ENCODE results near the gene RSF1.
A peak's percentile ranks its signal among the peaks of the same experiment; 100 is the strongest.

The RSF1 gene

DNA sequence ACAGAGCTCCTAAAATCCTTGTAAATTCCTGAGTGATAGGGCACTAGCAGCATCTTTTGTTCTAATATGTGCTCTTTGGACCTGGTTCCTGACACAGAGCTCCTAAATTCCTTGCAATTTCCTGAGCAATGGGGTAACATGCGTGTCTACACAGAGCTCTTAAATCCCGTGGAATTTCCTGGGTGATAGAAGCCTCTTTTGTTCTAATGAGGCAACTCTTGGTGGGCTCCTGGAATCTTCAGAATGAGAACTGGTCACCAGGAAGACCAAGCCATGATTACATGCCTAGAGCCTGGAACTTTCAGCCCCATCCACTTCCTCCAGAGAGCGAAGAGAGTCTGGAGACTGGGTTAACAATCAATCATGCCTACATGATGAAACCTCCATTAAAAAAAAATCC, 19.0 kb downstream of the RSF1 start:
- no peak for DNase-seq (ENCODE audit: low read depth in 2 of 2)

DNA sequence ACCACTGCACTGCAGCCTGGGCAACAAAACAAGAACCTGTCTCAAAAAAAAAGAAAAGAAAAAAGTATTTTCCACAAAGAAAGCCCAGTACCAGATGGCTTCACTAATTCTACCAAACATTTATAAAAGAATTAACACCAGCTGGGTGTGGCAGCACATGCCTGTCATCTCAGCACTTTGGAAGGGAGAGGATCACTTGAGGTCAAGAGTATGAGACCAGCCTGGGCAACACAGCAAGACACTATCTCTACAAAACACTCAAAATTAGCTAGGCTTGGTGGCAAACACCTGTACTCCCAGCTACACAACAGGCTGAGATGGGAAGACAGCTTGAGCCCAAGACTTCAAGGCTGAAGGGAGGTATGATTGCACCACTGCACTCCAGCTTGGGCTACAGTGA, 20.1 kb downstream of the RSF1 start:
- no peak for DNase-seq (ENCODE audit: low read depth in 2 of 2)

DNA sequence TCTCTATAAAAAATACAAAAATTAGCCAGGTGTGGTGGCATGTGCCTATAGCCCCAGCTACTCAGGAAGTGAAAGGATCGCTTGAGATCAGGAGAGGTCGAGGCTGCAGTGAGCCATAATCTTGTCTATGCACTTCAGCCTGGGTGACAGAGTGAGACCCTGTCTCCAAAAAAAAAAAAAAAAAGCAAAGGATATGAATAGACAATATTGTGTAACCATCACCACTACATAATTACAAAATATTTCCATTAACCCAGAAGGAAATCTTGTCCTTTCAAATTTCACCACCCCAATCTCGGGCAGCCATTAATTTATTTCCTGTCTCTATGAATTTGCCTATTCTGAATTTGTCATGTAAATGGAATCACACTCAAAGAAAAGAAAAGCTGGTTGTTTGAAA, 21.2 kb downstream of the RSF1 start:
- no peak for DNase-seq (ENCODE audit: low read depth in 2 of 2)

DNA sequence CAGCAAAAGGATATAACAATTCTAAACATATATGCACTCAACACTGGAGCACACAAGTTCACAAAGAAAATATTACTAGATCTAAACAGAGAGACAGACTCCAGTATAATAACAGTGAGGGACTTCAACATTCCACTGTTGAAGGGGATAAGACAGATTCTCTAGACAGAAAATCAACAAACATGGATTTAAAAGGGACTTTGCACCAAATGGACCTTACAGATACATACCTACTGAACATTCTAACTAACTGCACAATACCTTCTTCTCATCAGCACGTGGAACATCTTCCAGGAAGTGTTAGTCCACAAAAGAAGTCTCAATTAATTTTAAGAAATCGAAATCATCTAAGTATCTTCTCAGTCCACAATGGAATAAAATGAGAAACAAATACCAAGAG, 26.6 kb downstream of the RSF1 start:
- no peak for DNase-seq (ENCODE audit: low read depth in 2 of 2)

DNA sequence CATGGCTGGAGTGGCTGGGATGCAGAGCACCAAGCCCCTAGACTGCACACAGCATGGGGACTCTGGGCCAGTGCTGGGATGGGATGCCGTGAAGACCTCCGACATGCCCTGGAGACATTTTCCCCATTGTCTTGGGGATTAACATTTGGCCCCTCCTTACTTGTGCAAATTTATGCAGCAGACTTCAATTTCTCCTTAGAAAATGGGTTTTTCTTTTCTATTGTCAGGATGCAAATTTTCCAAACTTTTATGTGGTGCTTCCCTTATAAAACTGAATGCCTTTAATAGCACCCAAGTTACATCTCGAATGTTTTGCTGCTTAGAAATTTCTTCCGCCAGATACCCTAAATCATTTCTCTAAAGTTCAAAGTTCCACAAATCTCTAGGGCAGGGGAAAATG, 29.2 kb downstream of the RSF1 start:
- no peak for DNase-seq (ENCODE audit: low read depth in 2 of 2)

DNA sequence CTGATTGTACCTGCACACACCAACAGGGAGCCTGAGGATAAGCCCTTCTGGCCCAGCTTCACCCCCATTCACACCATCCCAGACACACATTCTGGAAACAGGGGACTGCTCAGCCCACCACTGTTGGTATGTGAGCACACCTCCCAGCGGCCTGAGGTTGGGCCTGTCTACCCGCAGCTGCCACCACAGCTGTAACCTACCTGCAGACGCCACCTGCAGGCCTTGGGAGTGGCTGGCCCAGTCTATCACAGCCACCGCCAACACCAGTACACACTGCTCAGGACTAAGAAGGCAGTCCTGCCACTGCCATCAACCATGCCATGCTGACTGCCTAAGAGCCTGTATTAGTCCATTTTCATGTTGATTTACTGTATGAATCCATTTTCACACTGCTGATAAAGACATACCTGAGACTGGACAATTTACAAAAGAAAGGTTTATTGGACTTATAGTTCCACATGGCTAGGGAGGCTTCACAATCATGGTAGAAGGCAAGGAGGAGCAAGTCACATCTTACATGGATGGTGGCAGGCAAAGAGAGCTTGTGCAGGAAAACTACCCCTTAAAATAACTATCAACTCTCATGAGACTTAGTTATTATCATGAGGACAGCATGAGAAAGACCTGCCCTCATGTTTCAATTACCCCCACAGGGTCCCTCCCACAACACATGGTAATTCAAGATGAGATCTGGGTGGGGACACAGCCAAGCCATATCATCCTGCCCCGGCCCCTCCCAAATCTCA, 30.6 kb downstream of the RSF1 start:
- DNase-seq (ENCODE audit: low read depth in 2 of 2): no peak

DNA sequence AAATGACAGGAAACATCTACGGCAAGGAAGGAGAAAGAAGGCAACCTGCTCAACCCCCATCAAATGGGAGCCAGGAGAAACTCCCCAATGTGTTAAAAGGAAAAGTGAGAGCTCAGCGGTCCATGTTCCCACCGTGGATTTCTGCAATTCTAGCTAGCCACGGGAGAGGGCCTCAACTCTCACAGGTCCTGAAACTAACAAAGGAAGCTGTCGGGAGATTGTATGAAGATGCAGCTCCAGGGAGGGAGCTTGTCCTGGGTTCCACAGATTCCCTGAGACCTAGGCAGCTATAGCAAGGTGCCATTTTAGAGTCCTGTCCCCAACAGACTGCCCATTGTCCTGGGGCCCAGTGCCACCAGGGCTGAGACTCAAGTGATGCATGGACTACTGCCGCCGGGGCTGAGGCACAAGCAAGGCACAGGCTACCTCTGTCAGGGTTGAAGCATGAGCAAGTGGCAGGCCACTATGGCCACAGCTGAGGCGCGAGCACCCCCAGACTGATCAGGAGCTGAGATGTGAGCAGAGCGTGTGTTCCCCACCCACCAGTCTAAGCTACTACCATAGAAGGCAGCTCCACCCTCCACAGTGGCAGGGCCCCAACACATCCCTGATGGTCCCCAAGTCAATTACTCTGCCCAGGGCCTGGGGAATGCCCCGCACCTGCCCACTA, 31.3 kb downstream of the RSF1 start:
- no peak for DNase-seq (ENCODE audit: low read depth in 2 of 2)

DNA sequence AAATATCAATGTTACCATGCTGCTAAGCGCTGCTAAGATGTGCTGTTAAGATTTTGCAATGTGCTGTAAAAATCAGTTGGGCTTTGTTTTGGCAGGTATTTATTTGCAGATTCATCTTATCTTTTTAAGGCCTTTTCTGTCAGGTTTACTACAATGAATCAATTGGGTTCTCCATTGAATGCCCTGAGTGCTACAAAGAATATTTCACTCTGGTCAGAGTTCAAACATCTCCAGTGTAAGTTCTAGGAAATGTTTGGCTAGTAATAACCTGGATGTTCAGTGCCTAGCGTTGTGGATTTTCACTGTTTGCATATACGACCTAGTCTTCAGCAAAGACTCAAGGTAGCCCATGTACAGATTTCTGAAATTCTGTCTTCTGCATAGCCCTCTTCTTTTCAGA, 36.0 kb downstream of the RSF1 start:
- DNase-seq (ENCODE audit: low read depth in 2 of 2): no peak

DNA sequence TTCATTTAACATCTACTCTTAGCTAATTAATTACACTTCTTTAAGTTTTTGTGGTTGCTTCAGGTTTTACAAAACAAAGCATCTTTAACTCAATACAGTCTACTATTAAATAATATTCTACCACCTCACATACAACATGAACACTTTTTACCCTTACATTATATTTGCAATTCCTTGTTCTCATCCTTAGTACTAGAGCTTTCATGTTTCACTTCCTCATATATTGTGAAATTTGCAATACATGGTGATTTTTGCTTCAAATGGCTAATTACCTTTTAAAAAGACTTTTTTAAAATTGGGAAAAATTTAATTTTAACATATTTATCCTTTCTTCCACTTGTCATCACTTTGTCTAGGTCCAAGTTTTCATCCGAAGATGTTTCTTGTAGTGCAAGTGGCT, 37.5 kb downstream of the RSF1 start:
- no peak for DNase-seq (ENCODE audit: low read depth in 2 of 2)

DNA sequence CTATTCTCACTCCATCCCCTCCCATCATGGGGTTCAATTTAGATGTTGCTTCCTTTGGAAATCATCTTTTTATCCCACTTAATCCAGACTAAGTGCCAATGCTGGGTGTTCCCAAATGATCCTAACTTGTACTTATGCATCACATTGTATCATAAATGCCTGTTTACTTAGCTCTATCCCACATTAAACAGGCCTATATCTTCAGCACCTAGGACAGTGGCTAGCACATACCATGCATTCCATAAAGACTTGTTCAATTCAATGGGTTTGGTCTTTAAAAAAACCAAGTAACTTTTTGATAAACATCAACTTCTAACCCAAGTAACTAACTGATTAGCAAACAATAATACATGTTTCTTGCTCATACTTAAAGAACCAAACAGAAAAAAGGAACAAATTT, 40.6 kb downstream of the RSF1 start:
- peak in 1 of 2 experiments; percentile 3 for DNase-seq (ENCODE audit: low read depth in 2 of 2)

DNA sequence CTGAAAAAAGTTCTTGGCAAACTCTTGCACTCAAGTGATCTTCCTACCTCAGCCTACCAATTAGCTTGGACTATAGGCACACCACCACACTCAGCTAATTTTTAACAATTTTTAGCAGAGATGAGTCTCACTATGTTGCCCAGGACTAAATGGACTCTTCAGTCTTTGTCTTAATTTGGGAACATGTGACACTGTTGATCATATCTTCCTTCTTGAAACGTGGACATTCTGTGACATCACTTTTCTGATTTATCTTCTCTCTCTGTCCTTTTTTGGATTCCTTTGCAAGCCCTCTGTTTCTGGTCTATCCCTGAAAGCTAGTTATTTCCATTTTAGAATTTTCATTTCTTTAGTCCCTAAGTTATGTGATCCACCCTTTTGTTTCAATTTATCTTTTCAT, 42.0 kb downstream of the RSF1 start:
- no peak for DNase-seq (ENCODE audit: low read depth in 2 of 2)

DNA sequence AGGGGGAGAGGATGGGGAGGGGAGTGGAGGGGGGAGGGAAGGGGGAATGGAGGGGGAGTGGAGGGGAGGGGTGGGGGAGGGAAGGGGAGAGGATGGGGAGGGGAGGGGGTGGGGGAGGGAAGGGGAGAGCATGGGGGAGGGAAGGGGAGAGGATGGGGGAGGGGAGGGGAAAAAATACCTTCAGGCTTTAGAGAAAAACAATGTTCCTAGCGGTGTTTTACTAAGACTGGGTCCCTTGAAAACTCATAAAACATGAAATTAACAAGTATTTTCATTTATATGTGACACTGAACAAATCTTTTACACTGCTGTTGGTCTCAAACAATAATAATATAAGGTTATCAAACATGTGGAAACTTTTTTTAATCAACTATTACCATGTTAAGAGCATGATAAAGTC, 42.4 kb downstream of the RSF1 start:
- no peak for DNase-seq (ENCODE audit: low read depth in 2 of 2)

DNA sequence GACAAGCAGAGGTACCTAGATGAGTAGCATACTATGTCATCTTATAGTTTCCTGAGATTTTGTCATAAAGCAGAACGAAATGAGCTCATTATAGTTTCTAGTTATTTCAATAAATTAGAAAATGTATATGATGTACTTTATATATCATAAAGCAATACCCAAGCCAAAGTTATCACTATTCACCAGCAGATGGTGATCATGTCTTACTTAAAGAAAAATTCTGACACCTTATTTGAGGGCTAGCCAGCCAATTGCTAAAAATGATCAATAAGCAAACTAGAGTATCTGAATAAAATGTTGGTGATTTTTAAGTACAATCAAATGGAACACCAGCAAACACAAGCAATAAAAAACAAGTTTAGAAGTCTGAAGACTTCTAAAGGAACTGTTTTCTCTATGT, 44.1 kb downstream of the RSF1 start:
- no peak for DNase-seq (ENCODE audit: low read depth in 2 of 2)

DNA sequence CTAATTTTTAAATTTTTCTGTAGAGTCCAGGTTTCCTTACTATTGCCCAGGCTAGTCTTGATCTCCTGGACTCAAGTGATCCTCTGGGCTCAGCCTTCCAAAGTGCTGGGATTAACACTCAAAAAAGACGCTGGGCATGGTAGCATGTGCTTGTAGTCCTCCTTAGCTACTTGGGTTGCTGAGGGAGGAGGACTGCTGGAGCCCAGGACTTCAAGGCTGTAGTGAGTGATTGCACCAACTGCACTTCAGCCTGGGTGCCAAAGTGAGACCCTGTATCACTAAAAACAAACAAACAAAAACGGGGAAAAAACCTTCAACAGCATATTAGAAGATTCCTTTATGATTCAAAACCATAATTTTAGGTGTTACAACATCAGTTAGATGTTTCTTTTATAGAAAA, 44.6 kb downstream of the RSF1 start:
- no peak for DNase-seq (ENCODE audit: low read depth in 2 of 2)

DNA sequence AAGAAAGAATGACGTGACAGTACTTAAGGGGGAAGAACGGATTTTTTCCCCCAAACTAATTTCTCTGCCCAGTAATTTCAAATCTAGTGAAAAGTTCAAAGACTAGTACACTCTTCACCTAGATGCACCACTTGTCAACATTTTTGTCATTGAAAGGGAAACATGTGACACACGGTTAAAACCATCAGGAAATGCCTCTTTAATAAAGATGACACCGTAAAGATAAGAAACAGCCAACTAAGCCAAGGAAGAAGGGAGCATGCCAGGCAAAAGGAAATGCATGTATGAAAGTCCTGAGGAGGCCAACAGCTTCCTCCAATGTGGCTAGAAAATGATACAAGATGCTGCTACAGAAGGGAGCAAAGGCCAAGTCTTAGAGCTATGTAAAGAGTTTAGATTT, 49.4 kb downstream of the RSF1 start:
- DNase-seq (ENCODE audit: low read depth in 2 of 2): no peak

DNA sequence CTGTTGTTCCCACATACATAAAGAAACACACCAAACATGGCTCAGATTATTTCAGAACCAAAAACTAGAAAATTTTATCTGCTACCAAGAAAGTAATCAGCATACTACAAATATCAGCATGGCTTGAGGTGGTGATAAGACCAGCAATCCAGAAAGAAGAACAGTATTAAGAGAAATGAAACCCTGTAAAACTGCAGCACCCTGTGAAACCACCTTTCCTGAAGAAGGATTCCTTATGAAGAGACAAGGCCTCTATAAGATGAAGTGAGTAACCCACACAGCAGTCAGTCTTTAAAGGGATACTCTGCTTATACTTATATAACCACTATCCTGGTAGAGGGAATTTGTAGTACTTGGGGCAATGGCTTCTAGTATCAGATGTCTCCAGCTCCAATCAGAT, 49.9 kb downstream of the RSF1 start:
- no peak for DNase-seq (ENCODE audit: low read depth in 2 of 2)

DNA sequence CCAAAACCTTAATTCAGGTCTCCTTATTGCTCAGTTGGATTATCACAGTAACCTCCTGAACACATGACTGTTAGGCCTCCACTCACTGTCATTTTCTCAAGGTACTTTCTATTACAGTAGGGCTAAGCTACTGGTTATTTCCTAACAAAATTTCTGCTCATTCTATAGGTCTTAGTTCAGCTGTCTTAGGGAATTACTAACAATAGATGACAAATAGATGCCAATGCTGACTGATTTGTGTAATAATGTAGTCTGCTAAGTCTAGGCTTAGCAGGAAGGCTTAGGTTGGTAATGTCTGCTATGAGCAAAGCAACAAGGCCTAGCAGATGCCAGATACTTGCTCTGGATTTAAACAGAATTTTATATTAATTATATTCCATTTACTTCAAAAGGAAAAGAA, 58.1 kb downstream of the RSF1 start:
- no peak for DNase-seq (ENCODE audit: low read depth in 2 of 2)

DNA sequence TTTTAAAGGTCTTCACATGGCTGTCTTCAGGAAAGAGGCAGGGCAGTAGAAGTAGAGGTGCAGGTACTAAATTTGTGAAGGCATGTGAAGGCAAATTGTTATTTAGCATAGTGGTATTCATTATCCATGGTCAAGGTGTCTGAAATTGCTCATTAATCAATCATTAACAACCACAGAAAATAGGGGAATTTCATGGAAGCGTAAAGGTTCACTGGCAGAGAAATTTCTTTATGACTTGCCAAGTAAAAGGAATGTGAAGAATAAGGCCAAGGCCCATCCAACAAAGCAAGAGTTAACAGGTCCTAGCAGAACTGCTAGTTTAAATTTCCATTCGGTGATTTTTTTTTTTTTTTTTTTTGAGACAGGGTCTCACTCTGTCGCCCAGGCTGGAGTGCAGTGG, 59.0 kb downstream of the RSF1 start:
- no peak for DNase-seq (ENCODE audit: low read depth in 2 of 2)

DNA sequence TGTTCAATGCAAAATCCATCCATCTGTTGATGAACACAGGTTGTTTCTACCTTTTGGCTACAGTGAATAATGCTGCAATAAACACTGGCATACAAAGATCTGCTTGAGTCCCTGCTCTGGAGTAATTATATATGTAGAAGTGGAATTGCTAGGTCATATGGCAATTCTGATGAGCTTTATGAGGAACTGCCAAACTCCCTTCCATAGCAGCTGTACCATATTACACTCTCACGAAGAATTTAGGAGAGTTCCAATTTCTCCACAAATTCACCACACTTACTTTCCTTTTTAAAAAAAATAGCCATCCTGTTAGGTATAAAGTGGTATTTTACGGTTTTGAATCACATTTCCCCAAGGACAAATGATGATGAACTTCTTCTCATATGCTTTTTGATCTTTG, 62.2 kb downstream of the RSF1 start:
- DNase-seq (ENCODE audit: low read depth in 2 of 2): no peak

DNA sequence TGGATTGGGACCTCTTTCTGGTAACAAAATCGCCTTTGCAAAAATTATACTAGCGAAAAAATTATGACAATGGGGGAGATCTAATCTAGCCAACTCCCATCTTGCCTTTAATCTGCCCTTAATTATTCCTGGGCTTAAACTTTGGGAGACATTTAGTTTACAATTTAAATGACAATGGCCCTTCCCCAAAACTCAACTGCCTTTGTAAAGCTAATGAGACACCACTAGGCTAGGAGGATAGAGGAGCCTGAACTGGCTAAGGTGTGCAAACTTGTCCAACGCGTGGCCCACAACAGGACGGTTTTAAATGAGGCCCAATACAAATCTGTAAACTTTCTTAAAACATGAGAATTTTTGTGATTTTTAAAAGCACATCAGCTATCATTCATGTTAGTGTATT, 67.3 kb downstream of the RSF1 start:
- DNase-seq (ENCODE audit: low read depth in 2 of 2): no peak

DNA sequence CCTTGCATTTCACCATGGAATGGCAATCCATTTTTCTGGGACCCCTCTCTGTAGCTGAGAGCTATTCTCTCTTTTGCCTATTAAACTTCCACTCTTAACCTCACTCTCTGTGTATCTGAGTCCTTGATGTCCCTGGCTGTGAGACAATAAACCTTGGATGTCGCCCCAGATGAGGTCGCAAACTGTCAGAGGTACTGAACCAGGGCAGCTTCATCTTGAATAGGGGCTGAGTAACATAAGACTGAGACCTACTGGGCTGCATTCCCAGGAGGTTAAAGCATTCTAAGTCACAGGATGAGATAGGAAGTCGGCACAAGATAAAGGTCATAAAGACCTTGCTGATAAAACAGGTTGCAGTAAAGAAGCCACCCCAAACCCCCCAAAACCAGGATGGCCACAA, 68.0 kb downstream of the RSF1 start:
- no peak for DNase-seq (ENCODE audit: low read depth in 2 of 2)

DNA sequence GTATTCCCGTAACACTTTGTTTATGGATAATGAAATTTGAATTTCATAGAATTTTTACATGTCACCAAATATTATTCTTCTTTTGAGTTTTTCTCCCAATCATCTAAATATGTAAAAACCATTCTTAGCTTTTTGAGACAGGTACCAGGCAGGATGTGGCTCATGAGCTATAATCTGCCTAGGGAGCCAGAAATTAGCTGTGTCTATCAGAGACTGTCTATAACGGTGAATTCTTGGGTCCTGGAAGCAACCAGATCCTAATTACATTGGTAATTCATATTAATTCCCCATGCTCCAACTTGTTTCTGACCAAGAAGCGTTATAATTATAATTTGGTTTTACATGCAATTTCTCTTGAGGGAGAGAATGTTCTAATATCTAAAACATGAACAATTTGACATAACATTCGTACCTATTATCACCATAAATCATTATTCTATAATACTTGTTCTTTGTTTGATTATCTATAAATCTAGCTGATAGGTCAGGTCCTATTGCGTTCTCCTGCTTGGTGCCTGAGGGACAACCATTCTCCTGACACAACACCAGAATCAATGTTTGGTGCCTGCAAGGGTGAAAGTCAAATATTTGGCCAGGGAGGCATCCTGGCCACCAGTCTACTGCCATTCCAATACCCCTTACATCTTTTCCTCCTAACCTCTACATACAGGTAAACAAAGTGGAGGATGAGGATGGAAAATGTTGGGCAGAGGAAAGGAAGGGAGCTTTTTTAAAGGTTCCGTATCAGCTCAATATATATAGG, 69.9 kb downstream of the RSF1 start:
- no peak for DNase-seq (ENCODE audit: low read depth in 2 of 2)

DNA sequence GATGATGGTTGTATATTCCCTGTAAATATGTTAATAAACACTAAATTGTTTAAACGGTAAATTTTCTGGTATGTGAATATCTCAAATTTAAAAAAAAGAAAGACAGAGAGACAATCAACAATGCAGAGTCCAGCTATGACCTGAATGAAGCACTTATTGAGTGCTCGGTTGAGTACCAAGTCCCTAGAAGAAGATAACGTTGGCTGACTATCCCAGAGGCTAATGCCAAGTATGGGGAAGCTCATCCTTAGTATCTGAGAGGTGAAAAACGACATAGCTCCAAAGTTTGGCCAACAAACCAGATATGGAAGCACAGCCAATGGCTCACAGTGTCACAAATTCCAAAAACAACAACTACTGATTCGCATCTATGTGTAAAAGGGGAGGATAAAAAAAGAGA, 71.3 kb downstream of the RSF1 start:
- DNase-seq (ENCODE audit: low read depth in 2 of 2): no peak
